Keratinocyte (primary cell): ENCODE measurements around the gene CXXC5. TPM values are rescaled to one million over a fixed set of nuclear protein-coding genes. Genes with fewer than 3 reads are reported as not detected.

Source experiments
- DNase-seq: peaks from one replicate; pipeline ENCODE4 v3.0.0-alpha.2; 2011; ENCODE audit warnings: low read depth, missing footprints, low spot score
- FAIRE-seq: peaks from 2 replicates; lab custom pipeline; 2011; peaks lifted over from hg19 to GRCh38; lab: Jason Lieb, UNC
- H2AFZ ChIP-seq: 2 replicates; pipeline ENCODE4 v1.6.0; 2012; ENCODE audit warnings: low read length, control low read depth, inconsistent platforms; ENCODE audit not compliant: control insufficient read depth
- H3K27ac ChIP-seq: 2 replicates; pipeline ENCODE4 v1.5.1; 2011; ENCODE audit warnings: low read length; ENCODE audit not compliant: control insufficient read depth, insufficient read depth
- H3K27me3 ChIP-seq: 3 replicates; pipeline ENCODE4 v1.6.0; 2011; ENCODE audit warnings: low read length; ENCODE audit not compliant: control insufficient read depth, insufficient read depth; ENCODE audit errors: extremely low read depth
- H3K36me3 ChIP-seq, 2 experiments: 2 replicates in 1 of 2; 3 replicates in 1 of 2; pipeline ENCODE4 v1.5.1; 2011; ENCODE audit warnings: low read length in 2 of 2, mild to moderate bottlenecking in 1 of 2; ENCODE audit not compliant: control insufficient read depth in 2 of 2, insufficient read depth in 2 of 2; ENCODE audit errors: extremely low read depth in 1 of 2
- H3K4me1 ChIP-seq: 3 replicates; pipeline ENCODE4 v1.5.1; 2011; ENCODE audit warnings: low read length; ENCODE audit not compliant: control insufficient read depth, insufficient read depth; ENCODE audit errors: extremely low read depth
- H3K4me2 ChIP-seq: 3 replicates; pipeline ENCODE4 v1.6.0; 2011; ENCODE audit warnings: low read depth, low read length; ENCODE audit not compliant: control insufficient read depth, insufficient read depth; ENCODE audit errors: extremely low read depth
- H3K4me3 ChIP-seq, 3 experiments: fragments of 200-600 bp in 1 of 3; sonication (generic) in 1 of 3; 2 replicates in 2 of 3; 3 replicates in 1 of 3; pipeline ENCODE4 v1.5.1; 2011 to 2016; ENCODE audit warnings: low read length in 3 of 3, mild to moderate bottlenecking in 3 of 3, control low read depth in 2 of 3, inconsistent platforms in 1 of 3, low read depth in 1 of 3, mixed read lengths in 1 of 3, mixed run types in 1 of 3, moderate library complexity in 1 of 3; ENCODE audit not compliant: control insufficient read depth in 2 of 3, insufficient read depth in 2 of 3; ENCODE audit errors: extremely low read depth in 1 of 3
- H3K79me2 ChIP-seq: 2 replicates; pipeline ENCODE4 v1.6.0; 2012; ENCODE audit warnings: low read length; ENCODE audit not compliant: control insufficient read depth, insufficient read depth
- H3K9ac ChIP-seq: 3 replicates; pipeline ENCODE4 v1.6.0; 2011; ENCODE audit warnings: low read length; ENCODE audit not compliant: control insufficient read depth, insufficient read depth; ENCODE audit errors: extremely low read depth
- H3K9me1 ChIP-seq: 3 replicates; pipeline ENCODE4 v1.6.0; 2011; ENCODE audit warnings: low read length; ENCODE audit not compliant: control insufficient read depth, insufficient read depth; ENCODE audit errors: extremely low read depth
- H3K9me3 ChIP-seq: 2 replicates; pipeline ENCODE4 v1.5.1; 2012; ENCODE audit warnings: low read depth, low read length; ENCODE audit not compliant: control insufficient read depth
- H4K20me1 ChIP-seq: 3 replicates; pipeline ENCODE4 v1.6.0; 2011; ENCODE audit warnings: low read length; ENCODE audit not compliant: control insufficient read depth, insufficient read depth; ENCODE audit errors: extremely low read depth
- CTCF ChIP-seq, 3 experiments: IDR thresholded peaks in 1 of 3; conservative IDR thresholded peaks in 1 of 3; optimal IDR thresholded peaks in 1 of 3; 2 replicates in 2 of 3; 3 replicates in 1 of 3; pipeline versions ENCODE3 to v1.5.1; 2011; ENCODE audit warnings: low read length in 3 of 3, mild to moderate bottlenecking in 3 of 3, moderate library complexity in 2 of 3, control low read depth in 1 of 3, inconsistent platforms in 1 of 3; ENCODE audit not compliant: insufficient read depth in 2 of 3; ENCODE audit errors: extremely low read depth in 1 of 3
- EZH2 ChIP-seq: IDR thresholded peaks from one replicate; pipeline ENCODE4 v1.6.1; 2012; ENCODE audit warnings: inconsistent platforms, mild to moderate bottlenecking, low read length, moderate library complexity
- dilution Hi-C: fragments of 300-500 bp; cut with MboI; formaldehyde crosslinking; loops from one replicate; pipeline ENCODE4 v1.7.0; 2020; ENCODE audit warnings: low sequenced_read_pairs; ENCODE audit not compliant: extremely low pct_ligation_motif_present
- polyA plus RNA-seq, 5 experiments: library from polyadenylated mRNA; depleted of rRNA in 3 of 5; stranded (reverse) in 3 of 5; stranded (forward) in 1 of 5; unstranded in 1 of 5; fragments of >200 nt; gene quantifications; 1 replicate in 1 of 5; 2 replicates in 3 of 5; 3 replicates in 1 of 5; pipeline versions ENCODE4 v1.2.1 to v1.2.3, GENCODE V29; 2011 to 2012; ENCODE audit warnings: missing spikeins in 2 of 5, low read depth in 1 of 5, low replicate concordance in 1 of 5

The CXXC5 gene
- polyA plus RNA-seq, 1 donor (not counting 4 experiments of a cell fraction or from before 2014, with no cell fraction given), result 1.0 TPM

DNA sequence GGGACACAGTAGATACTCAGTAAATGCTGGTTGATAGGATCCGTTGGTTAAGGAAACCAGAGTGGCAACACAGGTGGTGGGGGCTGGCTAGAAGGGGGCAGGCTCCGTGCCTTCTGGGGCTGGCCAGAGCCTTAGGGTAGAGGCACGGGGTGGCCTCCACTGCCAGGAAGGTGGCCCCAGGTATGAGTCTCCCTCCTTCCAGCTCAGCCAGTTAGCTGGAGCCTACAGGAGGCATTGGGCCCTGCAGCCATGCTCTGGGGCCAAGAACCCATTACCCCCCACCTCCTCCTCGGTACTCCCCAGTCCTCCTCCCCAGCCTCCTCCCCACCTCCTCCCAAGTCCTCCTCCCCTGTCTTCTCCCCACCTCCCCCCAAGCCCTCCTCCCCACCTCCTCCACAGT lies 27.7 kb downstream of the CXXC5 start:
- H4K20me1 ChIP-seq, result no peaks in the 10 kb centered on the region
- no peaks in the 10 kb centered on the region for H3K79me2 ChIP-seq
- dilution Hi-C loops, result no loop called here
- FAIRE-seq (no peak), DNase-seq (no peak)
- no peak overlapping the region for H3K4me2 ChIP-seq
- TF ChIP-seq EZH2 (no peak), CTCF (optimal IDR thresholded peaks at IDR 0.05 in 1 of 3, IDR thresholded peaks at IDR 0.05 in 1 of 3, conservative IDR thresholded peaks at IDR 0.05 in 1 of 3; ENCODE audit: extremely low read depth in 1 of 3, insufficient read depth in 2 of 3, low read length in 3 of 3) (no peak)
- no peak overlapping the region for H2AFZ ChIP-seq
- no peak overlapping the region for H3K4me3 ChIP-seq
- no peak overlapping the region for H3K27ac ChIP-seq
- no peaks in the 10 kb centered on the region for H3K36me3 ChIP-seq
- no peaks in the 10 kb centered on the region for H3K4me1 ChIP-seq
- H3K9me1 ChIP-seq, result no peaks in the 10 kb centered on the region
- H3K9me3 ChIP-seq, result no peaks in the 10 kb centered on the region
- H3K9ac ChIP-seq, result no peak overlapping the region
- peaks cover 17% of the 10 kb centered on the region for H3K27me3 ChIP-seq

- H3K4me1 ChIP-seq, result no peaks in the 10 kb centered on the region
- dilution Hi-C loops, result no loop called here
- no peak overlapping the region for H3K4me3 ChIP-seq
- FAIRE-seq (no peak), DNase-seq (no peak)
- H3K9me3 ChIP-seq, result no peaks in the 10 kb centered on the region
- no peak overlapping the region for H2AFZ ChIP-seq
- H3K36me3 ChIP-seq, result no peaks in the 10 kb centered on the region
- TF ChIP-seq EZH2 (no peak), CTCF (optimal IDR thresholded peaks at IDR 0.05 in 1 of 3, IDR thresholded peaks at IDR 0.05 in 1 of 3, conservative IDR thresholded peaks at IDR 0.05 in 1 of 3; ENCODE audit: extremely low read depth in 1 of 3, insufficient read depth in 2 of 3, low read length in 3 of 3) (no peak)
- H3K27ac ChIP-seq, result no peak overlapping the region
- H3K27me3 ChIP-seq, result peaks cover 17% of the 10 kb centered on the region
- H3K4me2 ChIP-seq, result no peak overlapping the region
- H3K9me1 ChIP-seq, result no peaks in the 10 kb centered on the region
- H4K20me1 ChIP-seq, result no peaks in the 10 kb centered on the region
- no peaks in the 10 kb centered on the region for H3K79me2 ChIP-seq
- H3K9ac ChIP-seq, result no peak overlapping the region
Measured at GRCh38 chr5:139676406-139676805, 28.3 kb downstream of the CXXC5 start.
